Stimulated activated naive CD8-positive, alpha-beta T cell treated with anti-CD3 and anti-CD28 coated beads, Interleukin-15, amount 100 ng/mL, for 72 hours (primary cell): Measurements from ENCODE around the gene MACROD2.

Source experiments
- ATAC-seq: fragments of 150-1000 bp; cut with Tn5 transposase; 2 replicates; pipeline ENCODE4 v1.10.0; 2021; ENCODE audit warnings: mild to moderate bottlenecking, moderate library complexity
- DNase-seq, 2 donors: peaks; one replicate each; pipeline ENCODE4 v3.0.0; 2021 to 2022
- H3K27ac Mint-ChIP-seq, 2 donors: one replicate each; pipeline ENCODE4 v1.8.0; 2022; ENCODE audit warnings: mild to moderate bottlenecking in 2 of 2, mixed read lengths in 2 of 2, moderate library complexity in 2 of 2
- H3K27me3 Mint-ChIP-seq: one replicate; pipeline ENCODE4 v1.8.0; 2022; ENCODE audit warnings: mixed read lengths
- H3K4me1 Mint-ChIP-seq: one replicate; pipeline ENCODE4 v1.8.0; 2022; ENCODE audit warnings: mild to moderate bottlenecking, mixed read lengths
- H3K4me3 Mint-ChIP-seq, 2 donors: one replicate each; pipeline ENCODE4 v1.8.0; 2022; ENCODE audit warnings: mild to moderate bottlenecking in 2 of 2, mixed read lengths in 2 of 2, moderate library complexity in 1 of 2
- H3K9me3 Mint-ChIP-seq, 2 donors: one replicate each; pipeline ENCODE4 v1.8.0; 2022; ENCODE audit warnings: mixed read lengths in 2 of 2

Gene MACROD2

DNA sequence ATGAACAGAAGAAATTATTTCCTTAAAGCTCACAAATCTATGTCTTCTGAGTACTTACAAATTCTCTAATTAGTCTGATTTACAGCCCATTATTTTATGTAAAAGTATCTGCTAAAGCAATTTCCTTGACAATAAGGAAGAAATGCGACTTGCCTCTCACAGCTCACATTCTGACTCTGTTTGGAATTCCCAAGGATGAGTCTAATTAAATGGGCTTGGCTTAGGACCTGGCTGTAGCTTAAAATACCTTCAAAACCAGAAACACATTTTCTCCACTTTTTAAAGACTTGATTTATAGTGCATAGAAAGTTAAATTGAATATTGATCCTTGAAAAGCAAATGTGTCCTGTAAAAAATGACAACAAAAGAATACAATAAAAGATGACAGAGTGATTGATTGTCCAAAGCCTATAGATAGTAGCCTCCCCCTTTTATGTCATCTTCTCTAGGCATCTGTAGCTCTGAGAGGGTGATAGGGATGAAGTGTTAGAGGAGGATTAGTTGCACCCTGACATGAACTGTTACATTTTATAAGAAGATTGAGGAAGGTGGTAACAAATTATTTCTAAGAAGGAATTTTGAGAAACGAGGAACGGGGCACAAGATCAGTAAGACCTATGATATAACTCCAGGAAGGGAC, 118.9 kb downstream of the MACROD2 start:
- peaks cover 5 to 21% of the 10 kb centered on the region in 2 donors for H3K9me3 Mint-ChIP-seq
- ATAC-seq (no peak), DNase-seq (no peak)
- H3K27ac Mint-ChIP-seq: no peak overlapping the region
- no peaks in the 10 kb centered on the region for H3K4me1 Mint-ChIP-seq
- H3K4me3 Mint-ChIP-seq: no peak overlapping the region
- H3K27me3 Mint-ChIP-seq: no peaks in the 10 kb centered on the region

DNA sequence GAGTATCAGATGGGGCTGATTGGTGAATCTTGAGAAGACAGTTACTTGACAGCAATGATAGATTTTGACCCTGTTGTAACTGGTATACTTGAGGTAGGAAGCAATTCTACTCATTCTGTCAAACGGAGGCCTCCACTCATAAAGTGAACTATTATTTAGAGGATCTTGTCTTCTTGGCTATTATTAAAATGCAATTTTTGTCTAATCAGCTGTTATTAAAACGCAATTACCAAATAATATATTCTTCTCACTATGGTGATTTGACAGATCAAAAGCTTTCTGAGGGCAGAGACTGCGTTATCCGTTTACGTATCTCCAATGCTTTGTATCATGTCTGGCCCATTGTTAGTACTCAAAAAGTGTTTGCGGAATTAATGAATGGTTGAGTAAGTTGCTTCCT, 120.7 kb downstream of the MACROD2 start:
- Mint-ChIP-seq H3K4me1 (no peaks in the 10 kb centered on the region), H3K27ac (no peak overlapping the region), H3K4me3 (no peak overlapping the region), H3K9me3 (peaks cover 5 to 18% of the 10 kb centered on the region in 2 donors), H3K27me3 (no peaks in the 10 kb centered on the region)
- DNase-seq (no peak), ATAC-seq (no peak)

DNA sequence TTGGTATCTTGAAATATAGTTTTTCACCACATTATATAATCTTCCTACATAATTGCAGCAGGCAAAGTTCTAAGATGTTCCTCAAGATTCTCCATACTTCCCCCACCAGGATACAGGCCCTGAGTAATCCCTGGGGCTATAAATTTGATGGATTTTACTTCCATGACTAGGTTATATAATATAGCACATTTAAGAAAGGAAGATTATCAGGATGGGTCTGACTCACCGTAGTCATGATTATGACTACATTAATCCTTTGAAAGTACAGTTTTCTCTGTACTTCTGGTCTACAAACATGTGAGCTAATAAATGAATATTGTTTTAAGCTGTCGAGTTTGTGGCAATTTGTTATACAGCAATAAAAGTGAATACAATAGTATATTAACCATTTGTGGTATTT, 122.5 kb downstream of the MACROD2 start:
- no peak overlapping the region for H3K27ac Mint-ChIP-seq
- ATAC-seq (no peak), DNase-seq (no peak)
- no peak overlapping the region for H3K4me3 Mint-ChIP-seq
- no peaks in the 10 kb centered on the region for H3K4me1 Mint-ChIP-seq
- H3K9me3 Mint-ChIP-seq: peaks cover 5 to 7% of the 10 kb centered on the region in 2 donors
- H3K27me3 Mint-ChIP-seq: no peaks in the 10 kb centered on the region

DNA sequence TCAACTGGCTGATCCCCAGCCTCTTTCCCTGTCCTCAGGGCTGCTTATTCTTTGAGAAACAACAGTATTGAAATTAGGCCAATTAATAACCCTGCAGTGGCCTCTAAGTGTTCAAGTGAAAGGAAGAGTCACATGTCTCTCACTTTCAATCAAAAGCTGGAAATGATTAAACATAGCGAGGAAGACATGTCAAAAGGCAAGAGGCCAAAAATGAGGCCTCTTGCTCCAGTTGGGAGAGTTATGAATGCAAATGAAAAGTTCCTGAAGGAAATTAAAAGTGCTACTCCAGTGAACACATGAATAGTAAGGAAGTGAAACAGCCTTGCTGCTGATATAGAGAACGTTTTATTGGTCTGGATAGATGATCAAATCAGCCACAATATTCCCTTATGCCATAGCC, 131.5 kb downstream of the MACROD2 start:
- DNase-seq: no peak
- H3K27me3 Mint-ChIP-seq: no peaks in the 10 kb centered on the region
- H3K4me3 Mint-ChIP-seq: no peak overlapping the region
- H3K9me3 Mint-ChIP-seq: peaks cover 0 to 5% of the 10 kb centered on the region in 2 donors
- no peak for ATAC-seq
- H3K27ac Mint-ChIP-seq: no peak overlapping the region
- no peaks in the 10 kb centered on the region for H3K4me1 Mint-ChIP-seq

DNA sequence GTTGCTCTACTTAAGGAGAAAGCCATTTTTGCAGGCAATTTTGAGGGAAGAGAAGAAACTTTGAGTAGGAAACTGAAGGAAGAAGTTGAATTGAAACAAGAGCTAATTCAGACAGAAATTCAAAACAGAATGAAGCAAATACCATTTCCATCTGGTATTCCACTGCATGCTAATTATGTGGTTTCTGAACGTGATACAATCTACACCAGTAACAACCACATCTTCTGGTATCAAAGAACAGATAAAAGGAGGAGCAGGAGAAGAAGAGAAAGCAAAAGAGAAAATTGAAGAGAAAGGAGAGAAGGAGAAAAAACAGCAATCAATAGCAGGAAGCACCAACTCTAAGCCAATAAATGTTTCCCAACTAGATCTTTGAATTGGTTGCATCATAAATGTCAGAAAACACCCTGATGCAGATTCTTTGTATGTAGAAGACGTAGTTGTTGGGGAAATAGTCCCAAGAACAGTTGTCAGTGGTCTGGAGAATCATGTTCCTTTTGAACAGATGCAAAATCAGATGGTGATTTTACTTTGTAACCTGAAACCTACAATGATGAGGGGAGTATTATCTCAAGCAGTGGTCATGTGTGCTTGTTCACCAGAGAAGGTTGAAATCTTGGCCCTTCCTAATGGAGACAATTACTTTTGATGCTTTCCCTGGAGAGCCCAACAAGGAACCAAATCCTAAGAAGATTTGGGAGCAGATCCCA, 132.4 kb downstream of the MACROD2 start:
- Mint-ChIP-seq H3K9me3 (peaks cover 0 to 5% of the 10 kb centered on the region in 2 donors), H3K4me3 (no peak overlapping the region), H3K27ac (no peak overlapping the region), H3K4me1 (no peaks in the 10 kb centered on the region), H3K27me3 (no peaks in the 10 kb centered on the region)
- no peak for ATAC-seq
- no peak for DNase-seq

DNA sequence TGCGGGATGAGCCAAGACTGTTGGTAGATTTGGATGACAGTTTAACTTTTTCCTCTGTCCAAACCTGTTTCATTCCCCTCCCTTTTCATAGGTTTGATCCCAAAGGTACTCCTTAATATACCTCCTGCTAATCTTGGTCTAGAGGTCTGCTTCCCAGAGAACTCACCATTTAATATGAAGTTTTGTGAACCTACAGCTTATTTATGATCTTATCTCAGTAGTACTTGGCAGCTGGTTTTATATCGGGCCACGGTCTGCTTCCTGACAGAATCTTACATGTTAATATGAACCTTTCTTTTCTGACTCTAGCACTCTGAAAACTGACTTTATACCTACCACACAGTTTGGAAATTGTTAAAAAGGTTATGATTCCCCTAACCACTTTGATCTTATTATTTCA, 138.7 kb downstream of the MACROD2 start:
- H3K4me3 Mint-ChIP-seq: no peak overlapping the region
- H3K4me1 Mint-ChIP-seq: no peaks in the 10 kb centered on the region
- no peak overlapping the region for H3K27ac Mint-ChIP-seq
- DNase-seq (no peak), ATAC-seq (no peak)
- no peaks in the 10 kb centered on the region for H3K9me3 Mint-ChIP-seq
- no peaks in the 10 kb centered on the region for H3K27me3 Mint-ChIP-seq

DNA sequence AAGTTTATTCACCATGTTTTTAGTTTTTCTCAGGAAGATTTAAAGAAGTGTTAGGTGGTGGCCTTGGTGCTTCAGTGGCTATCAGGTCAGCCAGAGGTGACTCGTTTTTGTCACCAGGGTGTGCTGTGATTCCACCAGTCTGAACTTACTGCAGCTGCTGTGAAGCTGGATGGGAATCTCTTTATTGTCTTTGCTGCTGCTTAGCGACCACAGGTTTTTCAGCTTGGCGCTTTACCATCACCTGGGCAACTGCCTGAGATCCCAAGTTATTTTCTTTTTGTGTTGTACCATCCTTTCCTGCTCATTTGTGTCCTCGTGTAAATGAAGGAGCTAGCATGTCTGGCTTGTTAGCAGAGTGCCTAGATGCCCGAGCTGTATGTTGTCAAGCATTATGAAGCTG, 146.9 kb downstream of the MACROD2 start:
- Mint-ChIP-seq H3K9me3 (peaks cover 0 to 5% of the 10 kb centered on the region in 2 donors), H3K27me3 (no peaks in the 10 kb centered on the region), H3K4me3 (no peak overlapping the region), H3K27ac (no peak overlapping the region), H3K4me1 (no peaks in the 10 kb centered on the region)
- no peak for ATAC-seq
- no peak for DNase-seq

DNA sequence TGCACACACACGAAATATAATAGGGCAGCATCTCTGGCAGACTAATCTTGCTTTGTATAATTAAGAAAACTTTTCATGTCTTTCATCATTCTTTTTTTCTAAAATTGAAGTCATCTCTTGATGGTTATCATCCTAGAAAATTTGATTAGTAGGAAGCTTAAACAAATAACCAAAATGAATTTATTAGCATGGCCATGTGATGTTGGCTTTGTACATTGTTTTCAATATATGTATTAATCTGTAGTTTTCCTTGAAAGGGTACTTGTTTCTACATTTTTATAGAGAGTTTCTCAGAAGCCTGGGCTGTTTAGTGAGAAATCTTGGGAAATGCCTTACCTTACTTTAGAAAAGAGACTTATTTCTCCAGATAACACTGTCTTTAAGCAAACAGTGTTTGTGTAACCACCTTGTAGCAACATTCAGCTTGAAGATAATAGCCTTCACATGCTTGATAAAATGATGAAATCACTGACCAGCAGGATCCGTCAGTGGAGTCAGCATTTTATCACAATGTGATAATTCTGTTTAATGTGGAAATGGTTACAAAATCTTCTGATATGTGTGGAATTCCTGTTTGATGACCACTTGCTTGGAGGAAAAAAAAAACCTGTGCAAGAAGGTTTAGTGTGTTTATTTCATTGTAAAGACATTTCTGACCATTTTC, 147.8 kb downstream of the MACROD2 start:
- Mint-ChIP-seq H3K9me3 (peaks cover 0 to 5% of the 10 kb centered on the region in 2 donors), H3K27ac (no peak overlapping the region), H3K4me1 (no peaks in the 10 kb centered on the region), H3K27me3 (no peaks in the 10 kb centered on the region), H3K4me3 (no peak overlapping the region)
- DNase-seq: no peak
- no peak for ATAC-seq

DNA sequence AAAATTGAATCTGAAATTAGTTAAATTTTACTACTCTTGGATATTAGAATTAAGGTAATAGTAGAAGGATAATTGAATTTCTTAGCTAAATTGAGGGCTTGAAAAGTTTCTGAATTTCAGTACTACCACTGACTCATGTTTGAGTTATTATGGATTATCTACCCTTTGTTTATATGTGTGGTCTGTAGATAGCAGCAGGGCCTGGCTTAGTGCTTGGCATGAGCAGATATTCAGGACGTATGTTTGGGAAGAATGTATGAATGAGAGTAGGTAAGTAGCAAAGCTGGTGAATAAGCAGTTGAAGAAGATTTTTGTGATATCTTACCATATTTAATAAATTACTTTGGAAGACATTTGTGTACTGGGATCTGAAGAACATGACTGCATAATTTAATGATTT, 152.7 kb downstream of the MACROD2 start:
- Mint-ChIP-seq H3K4me1 (no peaks in the 10 kb centered on the region), H3K4me3 (no peak overlapping the region), H3K27me3 (no peaks in the 10 kb centered on the region), H3K9me3 (peaks cover 7 to 8% of the 10 kb centered on the region in 2 donors), H3K27ac (no peak overlapping the region)
- DNase-seq: no peak
- no peak for ATAC-seq

DNA sequence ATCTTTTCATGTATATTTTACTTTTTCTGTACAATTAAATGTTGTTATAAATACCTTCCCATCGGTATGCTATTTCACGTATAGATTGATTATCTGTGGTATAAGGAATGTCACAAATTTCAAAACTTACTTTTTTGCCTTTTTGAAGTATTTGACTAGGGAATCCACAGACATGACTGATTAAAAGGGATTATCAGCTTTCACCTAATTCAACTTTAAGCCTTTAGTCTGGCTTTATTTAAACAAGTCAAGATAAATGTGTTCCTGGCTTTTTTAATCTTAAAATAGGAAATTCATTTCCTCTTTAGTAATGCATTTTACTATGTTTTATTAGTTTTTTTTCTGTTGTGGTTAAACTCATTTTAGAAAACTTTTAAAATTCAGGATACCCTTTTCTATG, 160.0 kb downstream of the MACROD2 start:
- H3K4me3 Mint-ChIP-seq: no peak overlapping the region

DNA sequence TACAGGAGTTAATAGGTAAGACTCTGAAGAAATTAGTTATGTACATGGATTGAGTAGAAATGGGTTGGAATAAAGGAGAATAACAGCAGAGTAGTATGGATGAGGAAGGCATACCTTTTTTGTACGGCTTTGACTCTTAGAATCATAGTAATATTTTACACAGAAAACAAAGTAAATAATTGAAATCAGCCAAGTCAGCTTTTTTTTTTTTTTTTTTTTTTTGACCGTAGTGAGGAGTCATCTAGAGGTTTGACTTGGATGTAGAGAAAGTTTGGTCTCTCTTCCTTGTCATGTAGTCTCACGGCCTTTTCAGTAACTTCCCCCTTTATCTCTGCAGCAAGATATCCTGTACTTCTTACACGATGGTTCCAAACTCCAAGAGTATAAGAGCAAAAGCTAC, 183.2 kb downstream of the MACROD2 start:
- peaks cover 10 to 20% of the 10 kb centered on the region in 2 donors for H3K9me3 Mint-ChIP-seq
- no peak for DNase-seq
- H3K4me3 Mint-ChIP-seq: no peak overlapping the region
- no peak overlapping the region for H3K27ac Mint-ChIP-seq
- no peak for ATAC-seq
- H3K27me3 Mint-ChIP-seq: no peaks in the 10 kb centered on the region
- no peaks in the 10 kb centered on the region for H3K4me1 Mint-ChIP-seq

More for the DNA sequence above, 160.0 kb downstream of the MACROD2 start:
- Mint-ChIP-seq H3K9me3 (peaks cover 7 to 15% of the 10 kb centered on the region in 2 donors), H3K27ac (no peak overlapping the region), H3K4me1 (no peaks in the 10 kb centered on the region), H3K27me3 (no peaks in the 10 kb centered on the region)
- DNase-seq: no peak
- ATAC-seq: no peak

DNA sequence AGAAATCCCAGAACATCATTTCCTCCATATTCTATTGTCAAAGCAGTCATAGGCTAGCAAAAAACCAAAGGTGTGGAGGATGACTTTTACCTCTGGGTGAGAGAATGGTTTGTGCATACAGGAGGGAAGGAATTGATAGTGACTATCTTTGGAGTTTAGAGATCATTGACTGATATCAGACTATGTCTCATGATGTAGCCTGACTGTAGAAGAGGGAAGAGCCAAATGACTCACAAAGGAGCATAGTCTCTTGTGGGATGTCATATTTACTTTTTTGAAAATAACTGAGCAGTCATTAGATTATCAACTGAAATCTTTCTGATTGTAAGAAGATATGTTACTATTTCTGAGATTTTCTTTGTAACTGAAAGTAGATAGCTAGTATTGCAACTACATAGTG, 183.6 kb downstream of the MACROD2 start:
- Mint-ChIP-seq H3K27ac (no peak overlapping the region), H3K4me1 (no peaks in the 10 kb centered on the region), H3K4me3 (no peak overlapping the region), H3K27me3 (no peaks in the 10 kb centered on the region), H3K9me3 (peaks cover 10 to 16% of the 10 kb centered on the region in 2 donors)
- ATAC-seq: no peak
- no peak for DNase-seq

DNA sequence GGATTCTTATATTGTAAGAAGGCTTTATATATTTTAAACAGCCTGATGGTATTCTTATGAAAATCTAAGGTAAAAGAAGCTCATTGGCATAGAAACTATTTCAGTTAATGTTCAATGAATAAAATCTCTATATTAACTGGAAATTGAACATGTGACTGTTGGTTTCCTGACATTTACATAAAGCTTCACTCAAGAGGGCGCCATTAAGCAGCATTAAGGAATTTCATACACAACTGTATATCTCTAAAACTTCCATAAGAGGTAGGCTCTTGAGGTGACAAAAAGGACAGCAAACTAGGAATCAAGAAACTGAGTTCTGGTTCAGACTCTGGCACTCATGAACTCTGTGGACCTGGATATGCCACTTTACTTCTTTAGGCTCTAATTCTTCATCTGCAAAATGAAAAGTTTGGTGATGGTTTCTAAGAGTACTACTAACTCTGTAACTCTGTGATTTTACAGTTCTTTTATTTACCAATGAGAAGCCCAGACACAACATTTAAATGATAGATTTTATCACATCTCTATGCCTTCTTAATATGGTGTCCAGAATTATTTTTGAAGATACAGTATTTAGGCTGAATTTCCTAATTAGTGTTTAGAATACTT, 194.6 kb downstream of the MACROD2 start:
- Mint-ChIP-seq H3K27ac (no peak overlapping the region), H3K4me3 (no peak overlapping the region), H3K27me3 (no peaks in the 10 kb centered on the region), H3K9me3 (peaks cover 0 to 6% of the 10 kb centered on the region in 2 donors), H3K4me1 (no peaks in the 10 kb centered on the region)
- DNase-seq (no peak), ATAC-seq (no peak)

DNA sequence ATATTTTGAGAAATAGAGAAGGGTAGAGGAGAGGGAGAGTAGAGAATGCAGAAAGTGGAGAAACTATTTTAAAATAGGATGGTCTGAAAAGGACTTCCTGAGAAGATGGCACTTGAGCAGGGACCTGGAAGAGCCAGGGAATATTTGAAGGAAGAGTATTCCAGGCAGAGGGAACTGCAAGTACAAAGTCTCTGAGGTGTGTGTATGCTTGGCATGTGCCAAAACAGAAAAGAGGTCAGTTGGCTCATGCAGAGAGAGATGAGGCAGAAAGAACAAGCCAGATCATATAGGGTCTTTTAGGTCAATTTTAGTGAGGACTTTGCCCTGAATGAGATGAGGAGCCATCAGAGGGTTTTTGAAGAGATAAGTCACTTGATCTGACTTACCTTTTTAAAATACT, 196.2 kb downstream of the MACROD2 start:
- Mint-ChIP-seq H3K27me3 (no peaks in the 10 kb centered on the region), H3K4me3 (no peak overlapping the region), H3K9me3 (peaks cover 0 to 6% of the 10 kb centered on the region in 2 donors), H3K4me1 (no peaks in the 10 kb centered on the region), H3K27ac (no peak overlapping the region)
- ATAC-seq: no peak
- no peak for DNase-seq

DNA sequence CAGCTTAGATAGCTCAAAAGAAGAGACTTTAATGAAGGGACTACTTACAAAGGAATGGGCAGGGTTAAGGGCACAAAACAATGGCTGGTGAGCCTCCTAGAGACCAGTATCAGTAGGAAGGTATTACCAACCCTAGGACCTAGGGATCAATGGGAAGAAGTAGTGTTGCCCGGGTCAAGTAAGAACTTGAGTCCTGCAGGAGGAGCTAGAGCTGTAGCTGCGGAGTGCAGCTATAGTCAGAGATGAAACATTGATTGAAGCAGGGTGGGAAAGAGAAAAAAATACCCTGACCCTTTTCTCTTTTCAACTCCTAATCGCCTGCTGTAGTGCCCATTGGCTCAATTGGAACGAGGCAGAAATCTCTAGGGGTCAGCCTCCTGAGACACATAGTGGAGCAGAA, 198.1 kb downstream of the MACROD2 start:
- no peak for ATAC-seq
- H3K4me1 Mint-ChIP-seq: no peaks in the 10 kb centered on the region
- no peak overlapping the region for H3K4me3 Mint-ChIP-seq
- DNase-seq: no peak
- no peaks in the 10 kb centered on the region for H3K27me3 Mint-ChIP-seq
- no peak overlapping the region for H3K27ac Mint-ChIP-seq
- H3K9me3 Mint-ChIP-seq: peaks cover 0 to 6% of the 10 kb centered on the region in 2 donors

DNA sequence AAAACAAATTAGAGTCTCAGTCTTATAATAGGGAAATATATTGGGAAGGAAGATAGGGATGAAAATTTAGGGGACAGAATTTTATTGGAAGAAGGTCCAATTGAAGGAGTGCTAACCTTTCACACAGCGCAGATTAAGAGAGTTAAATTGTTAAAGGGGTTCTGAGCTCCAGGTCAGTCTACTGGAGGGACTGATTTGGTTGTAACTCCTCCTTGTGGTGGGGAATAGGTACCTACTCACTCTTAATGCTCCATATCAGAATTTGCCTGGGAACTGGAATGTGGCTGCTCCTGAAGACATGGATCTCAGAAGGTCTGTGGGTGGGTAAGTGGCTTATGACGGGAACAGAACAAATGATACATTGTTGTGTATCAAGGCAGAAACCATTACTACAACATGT, 198.6 kb downstream of the MACROD2 start:
- no peak for DNase-seq
- ATAC-seq: no peak
- Mint-ChIP-seq H3K4me1 (no peaks in the 10 kb centered on the region), H3K27ac (no peak overlapping the region), H3K9me3 (peaks cover 0 to 10% of the 10 kb centered on the region in 2 donors), H3K4me3 (no peak overlapping the region), H3K27me3 (no peaks in the 10 kb centered on the region)
